ENCODE results near the gene FGD4.

GRCh38 chr12:32462908-32463307, 63.5 kb downstream of the FGD4 start:
- TF ChIP-seq CTCF (conservative IDR thresholded peaks at IDR 0.05 in 1 of 2, IDR thresholded peaks at IDR 0.05 in 1 of 2; ENCODE audit: extremely low read depth in 1 of 2, insufficient read depth in 1 of 2, low read depth in 1 of 2, low read length in 2 of 2) (no peak), EZH2 (IDR thresholded peaks at IDR 0.05; ENCODE audit: borderline replicate concordance, low read length) (no peak)
